ENCODE results near the gene ASPSCR1. TPM values are rescaled to one million over a fixed set of nuclear protein-coding genes. Genes with fewer than 3 reads are reported as not detected.

The ASPSCR1 gene
- total and polyA plus RNA-seq, 2 of the 13 experiments (the other 11 are each of a cell fraction or from before 2014, with no cell fraction given), result 274 to 314 TPM

DNA sequence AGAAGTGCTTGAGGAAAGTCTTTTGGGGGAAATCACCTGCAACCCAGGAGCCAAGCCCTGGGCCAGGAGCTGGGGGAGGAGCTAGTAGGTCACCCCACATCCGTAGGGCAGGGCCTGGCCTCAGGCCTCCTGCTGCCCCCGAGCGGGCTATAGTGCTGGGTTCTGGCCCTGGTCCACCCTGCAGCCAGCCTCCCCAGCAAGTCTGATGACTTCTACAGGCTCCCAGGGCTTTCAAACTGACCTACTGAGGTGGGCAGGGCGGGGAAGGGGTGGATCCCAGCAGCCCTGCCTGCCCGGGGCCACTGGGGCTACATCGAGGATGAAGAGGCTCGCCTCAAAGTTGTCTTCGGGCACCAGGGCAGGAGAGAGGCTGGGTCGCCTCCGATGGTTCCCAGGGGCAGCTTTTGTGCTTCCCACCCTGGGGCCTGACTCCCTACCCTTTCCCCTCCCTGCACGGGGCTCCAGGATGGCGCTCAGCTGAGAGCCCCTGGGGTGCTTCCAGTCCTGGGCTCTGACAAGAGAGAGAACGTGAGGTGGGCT is 40.3 kb downstream of the ASPSCR1 start (continued):
- TF ChIP-seq FOXC1 (CRISPR knock-in tag; IDR thresholded peaks at IDR 0.05; ENCODE audit: borderline replicate concordance), result 0 out of 2 replicates have a peak, but pooled peaks have one; percentile 40

DNA sequence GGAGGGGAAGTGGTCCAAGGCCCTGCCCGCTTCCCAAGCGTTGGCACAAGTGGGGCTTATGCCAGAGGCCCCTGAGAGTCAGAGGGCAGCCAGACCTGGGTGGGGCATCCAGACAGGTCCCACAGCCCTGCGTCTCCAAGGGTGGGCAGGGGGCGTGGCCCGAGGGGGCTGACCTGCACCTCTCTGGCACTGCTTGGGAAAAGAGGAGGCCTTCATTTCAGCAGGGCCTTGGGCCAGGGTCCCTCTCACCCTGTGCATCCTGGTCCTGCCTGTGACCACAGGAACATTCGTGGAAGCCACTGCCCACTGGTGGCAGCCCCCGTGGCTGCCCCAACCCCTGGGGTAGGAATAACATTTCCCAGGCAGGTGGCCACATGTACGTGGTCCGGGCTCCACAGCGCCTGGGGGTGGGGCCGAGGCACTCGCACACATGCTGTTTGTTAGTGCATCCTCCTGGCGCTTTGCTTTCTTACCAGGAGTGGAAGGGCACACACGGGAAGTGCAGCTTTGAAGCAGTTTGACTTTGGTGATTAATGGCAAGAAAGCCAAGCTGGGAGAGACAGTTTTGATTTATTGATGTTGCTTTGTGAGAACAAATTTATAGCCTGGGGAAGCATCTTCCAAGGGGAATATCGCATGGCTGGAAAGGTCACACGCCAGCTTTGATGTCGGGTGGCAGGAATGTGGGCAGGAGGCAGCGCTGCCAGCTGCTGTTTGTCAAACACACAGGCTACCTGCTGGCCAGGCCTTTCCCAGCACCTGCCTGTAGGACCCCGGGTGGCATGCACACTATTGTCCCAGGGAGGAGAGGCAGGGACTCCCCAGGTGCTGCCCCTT is 40.9 kb downstream of the ASPSCR1 start:
- Histone ChIP-seq H3K4me3 (replicated peaks in 1 of 3; ENCODE audit: insufficient read depth in 1 of 3, low read depth in 2 of 3, low read length in 3 of 3) (no peak overlapping the region), H3K27ac (ENCODE audit: extremely low read length, insufficient read depth, low read length) (peak overlapping the region; percentile 68), H3K36me3 (replicated peaks in 1 of 2; ENCODE audit: control insufficient read depth in 1 of 2, insufficient read depth in 2 of 2, low read length in 2 of 2) (peaks cover 12% of the 10 kb centered on the region in 2 experiments; a peak in 3 of 5 replicates), H3K79me2 (ENCODE audit: insufficient read depth, low read length) (peaks cover 28% of the 10 kb centered on the region), H3K4me1 (ENCODE audit: insufficient read depth, low read length) (peaks cover 86% of the 10 kb centered on the region), H2AFZ (ENCODE audit: low read length) (no peak overlapping the region), H3K4me2 (ENCODE audit: low read depth, low read length) (no peak overlapping the region), H3K27me3 (ENCODE audit: control insufficient read depth in 1 of 2, insufficient read depth in 2 of 2, low read length in 2 of 2) (no peaks in the 10 kb centered on the region; a peak in 1 of 5 replicates), H3K9me3 (ENCODE audit: low read length) (no peaks in the 10 kb centered on the region), H4K20me1 (ENCODE audit: insufficient read depth, low read length) (no peaks in the 10 kb centered on the region; the same call in 1 of the 2 replicates), H3K9ac (ENCODE audit: insufficient read depth, low read depth, low read length) (no peak overlapping the region)
- CTCF ChIA-PET (ENCODE audit: low intra/inter-chr PET ratio, low total read pairs), result interaction anchor here (6.8 kb wide), 1 partner anchor 58 kb away, joined by 181 read pairs; the partner anchor contains the start of gene NOTUM
- ATAC-seq (no peak), FAIRE-seq (peak; percentile 46), DNase-seq (ENCODE audit: low spot score) (no peak)
- 95% methylated on average over 18 of the region's 19 CpGs for WGBS (ENCODE audit: low lambda C conversion rate)
- in situ Hi-C loops (cut with HindIII; ENCODE audit: extremely low pct_ligation_motif_present, low pct_unique_long_range_greater_than_20kb), result no loop called here
- no TSS peak for BruUV-seq (replicated peaks)
- POLR2A ChIA-PET, result interaction anchor here (1.0 to 14.1 kb wide), 6 partner anchors 20 to 84 kb away, joined by 3 to 470 read pairs (median 11); partner anchors contain the start of gene NOTUM
- intact Hi-C loops (cut with micrococcal nuclease; ENCODE audit: unreplicated experiment), result no loop called here
- TF ChIP-seq ZNF263 (CRISPR knock-in tag; IDR thresholded peaks at IDR 0.05) (no peak), ZNF383 (CRISPR knock-in tag; IDR thresholded peaks at IDR 0.05; ENCODE audit: borderline replicate concordance) (no peak), ZNF10 (CRISPR knock-in tag; IDR thresholded peaks at IDR 0.05; ENCODE audit: borderline replicate concordance, low read depth) (no peak), NR1H2 (CRISPR knock-in tag; IDR thresholded peaks at IDR 0.05; ENCODE audit: borderline replicate concordance, low read depth) (no peak), RBM39 (IDR thresholded peaks at IDR 0.05; ENCODE audit: low read depth, low read length, poor library complexity, severe bottlenecking) (peak; percentile 73), AGO2 (optimal IDR thresholded peaks at IDR 0.05; ENCODE audit: low read depth, low read length) (peak; percentile 99), KLF16 (CRISPR knock-in tag; IDR thresholded peaks at IDR 0.05) (no peak), HDAC2 (CRISPR knock-in tag; IDR thresholded peaks at IDR 0.05) (peak; percentile 16; the same call in 1 of the 2 replicates), HNRNPL (IDR thresholded peaks at IDR 0.05; ENCODE audit: low read depth, low read length) (peak; percentile 78), ELF3 (CRISPR knock-in tag; IDR thresholded peaks at IDR 0.05) (no peak), ESRRA (CRISPR knock-in tag; IDR thresholded peaks at IDR 0.05; ENCODE audit: low read depth) (no peak), GTF2F1 (IDR thresholded peaks at IDR 0.05; ENCODE audit: low read length) (no peak), SCMH1 (CRISPR knock-in tag; IDR thresholded peaks at IDR 0.05; ENCODE audit: borderline replicate concordance) (no peak), MAFG (CRISPR knock-in tag; IDR thresholded peaks at IDR 0.05) (no peak)
- TF ChIP-seq, protein P1, sequence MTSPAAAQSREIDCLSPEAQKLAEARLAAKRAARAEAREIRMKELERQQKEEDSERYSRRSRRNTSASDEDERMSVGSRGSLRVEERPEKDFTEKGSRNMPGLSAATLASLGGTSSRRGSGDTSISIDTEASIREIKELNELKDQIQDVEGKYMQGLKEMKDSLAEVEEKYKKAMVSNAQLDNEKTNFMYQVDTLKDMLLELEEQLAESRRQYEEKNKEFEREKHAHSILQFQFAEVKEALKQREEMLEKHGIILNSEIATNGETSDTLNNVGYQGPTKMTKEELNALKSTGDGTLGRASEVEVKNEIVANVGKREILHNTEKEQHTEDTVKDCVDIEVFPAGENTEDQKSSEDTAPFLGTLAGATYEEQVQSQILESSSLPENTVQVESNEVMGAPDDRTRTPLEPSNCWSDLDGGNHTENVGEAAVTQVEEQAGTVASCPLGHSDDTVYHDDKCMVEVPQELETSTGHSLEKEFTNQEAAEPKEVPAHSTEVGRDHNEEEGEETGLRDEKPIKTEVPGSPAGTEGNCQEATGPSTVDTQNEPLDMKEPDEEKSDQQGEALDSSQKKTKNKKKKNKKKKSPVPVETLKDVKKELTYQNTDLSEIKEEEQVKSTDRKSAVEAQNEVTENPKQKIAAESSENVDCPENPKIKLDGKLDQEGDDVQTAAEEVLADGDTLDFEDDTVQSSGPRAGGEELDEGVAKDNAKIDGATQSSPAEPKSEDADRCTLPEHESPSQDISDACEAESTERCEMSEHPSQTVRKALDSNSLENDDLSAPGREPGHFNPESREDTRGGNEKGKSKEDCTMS (CRISPR knock-in tag; conservative IDR thresholded peaks at IDR 0.05), result no peak
- TF ChIP-seq, protein P2, sequence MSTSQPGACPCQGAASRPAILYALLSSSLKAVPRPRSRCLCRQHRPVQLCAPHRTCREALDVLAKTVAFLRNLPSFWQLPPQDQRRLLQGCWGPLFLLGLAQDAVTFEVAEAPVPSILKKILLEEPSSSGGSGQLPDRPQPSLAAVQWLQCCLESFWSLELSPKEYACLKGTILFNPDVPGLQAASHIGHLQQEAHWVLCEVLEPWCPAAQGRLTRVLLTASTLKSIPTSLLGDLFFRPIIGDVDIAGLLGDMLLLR (CRISPR knock-in tag; IDR thresholded peaks at IDR 0.05), result no peak
- TF ChIP-seq, protein P3, sequence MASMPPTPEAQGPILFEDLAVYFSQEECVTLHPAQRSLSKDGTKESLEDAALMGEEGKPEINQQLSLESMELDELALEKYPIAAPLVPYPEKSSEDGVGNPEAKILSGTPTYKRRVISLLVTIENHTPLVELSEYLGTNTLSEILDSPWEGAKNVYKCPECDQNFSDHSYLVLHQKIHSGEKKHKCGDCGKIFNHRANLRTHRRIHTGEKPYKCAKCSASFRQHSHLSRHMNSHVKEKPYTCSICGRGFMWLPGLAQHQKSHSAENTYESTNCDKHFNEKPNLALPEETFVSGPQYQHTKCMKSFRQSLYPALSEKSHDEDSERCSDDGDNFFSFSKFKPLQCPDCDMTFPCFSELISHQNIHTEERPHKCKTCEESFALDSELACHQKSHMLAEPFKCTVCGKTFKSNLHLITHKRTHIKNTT (CRISPR knock-in tag; IDR thresholded peaks at IDR 0.05), result no peak
